ENCODE measurements around the gene FOXN3.

DNA sequence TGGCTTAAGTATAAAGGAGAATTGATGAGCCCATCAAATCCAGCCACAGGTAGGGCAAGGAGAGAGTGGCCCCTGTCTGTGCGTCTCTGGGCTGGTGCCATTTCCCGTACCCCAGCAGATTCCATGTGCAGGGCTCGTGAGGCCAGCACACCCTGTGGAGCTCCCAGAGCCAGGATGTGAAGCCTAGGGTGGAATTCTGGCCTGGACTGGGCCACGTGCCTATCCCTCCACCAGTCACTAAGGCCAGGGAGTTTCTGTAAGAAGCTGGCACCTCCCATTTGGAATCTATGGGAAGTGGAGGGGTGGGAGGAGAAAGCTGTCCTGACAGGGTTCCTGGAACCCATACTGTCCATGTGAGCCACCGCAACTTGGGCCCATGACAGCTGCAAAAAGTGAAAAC lies 148.5 kb downstream of the FOXN3 start:
- TF ChIP-seq, protein P1, sequence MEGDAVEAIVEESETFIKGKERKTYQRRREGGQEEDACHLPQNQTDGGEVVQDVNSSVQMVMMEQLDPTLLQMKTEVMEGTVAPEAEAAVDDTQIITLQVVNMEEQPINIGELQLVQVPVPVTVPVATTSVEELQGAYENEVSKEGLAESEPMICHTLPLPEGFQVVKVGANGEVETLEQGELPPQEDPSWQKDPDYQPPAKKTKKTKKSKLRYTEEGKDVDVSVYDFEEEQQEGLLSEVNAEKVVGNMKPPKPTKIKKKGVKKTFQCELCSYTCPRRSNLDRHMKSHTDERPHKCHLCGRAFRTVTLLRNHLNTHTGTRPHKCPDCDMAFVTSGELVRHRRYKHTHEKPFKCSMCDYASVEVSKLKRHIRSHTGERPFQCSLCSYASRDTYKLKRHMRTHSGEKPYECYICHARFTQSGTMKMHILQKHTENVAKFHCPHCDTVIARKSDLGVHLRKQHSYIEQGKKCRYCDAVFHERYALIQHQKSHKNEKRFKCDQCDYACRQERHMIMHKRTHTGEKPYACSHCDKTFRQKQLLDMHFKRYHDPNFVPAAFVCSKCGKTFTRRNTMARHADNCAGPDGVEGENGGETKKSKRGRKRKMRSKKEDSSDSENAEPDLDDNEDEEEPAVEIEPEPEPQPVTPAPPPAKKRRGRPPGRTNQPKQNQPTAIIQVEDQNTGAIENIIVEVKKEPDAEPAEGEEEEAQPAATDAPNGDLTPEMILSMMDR (IDR thresholded peaks at IDR 0.05), result no peak
- TF ChIP-seq POLR2A (IDR thresholded peaks at IDR 0.05), result no peak
- TF ChIP-seq POLR2AphosphoS5 (IDR thresholded peaks at IDR 0.05), result no peak
